RWPE2 (cell line): ENCODE data around the gene GCLM.
"Not testable (repeated sequence)": the region's sequence is repeated elsewhere in the genome, so short reads cannot be mapped to it uniquely, and the experiment has no call there.

Source experiments
- ATAC-seq: fragments of 200-7000 bp; cut with Tn5 transposase; 3 replicates; pipeline ENCODE4 v1.9.1; 2021; ENCODE audit warnings: low read depth
- DNase-seq: peaks from one replicate; pipeline ENCODE4 v3.0.0-alpha.2; 2020; ENCODE audit warnings: low spot score
- H3K27ac ChIP-seq: fragments of 450-650 bp; 2 replicates; pipeline ENCODE4 v1.5.1; 2017; ENCODE audit warnings: mild to moderate bottlenecking; ENCODE audit not compliant: poor library complexity, severe bottlenecking
- H3K27me3 ChIP-seq: fragments of 250-450 bp; sonication (Bioruptor Pico); 2 replicates; pipeline ENCODE4 v1.5.1; 2021; ENCODE audit warnings: mild to moderate bottlenecking, moderate library complexity; ENCODE audit not compliant: insufficient read depth, poor library complexity, severe bottlenecking
- H3K36me3 ChIP-seq: fragments of 250-450 bp; sonication (Bioruptor Pico); 2 replicates; pipeline ENCODE4 v1.5.1; 2020; ENCODE audit warnings: low read depth, mild to moderate bottlenecking, moderate library complexity
- H3K4me1 ChIP-seq: fragments of 250-450 bp; sonication (Bioruptor Pico); 2 replicates; pipeline ENCODE4 v1.5.1; 2021; ENCODE audit warnings: mild to moderate bottlenecking, moderate library complexity; ENCODE audit not compliant: insufficient read depth, poor library complexity, severe bottlenecking
- H3K4me3 ChIP-seq: fragments of 250-450 bp; sonication (Bioruptor Pico); 2 replicates; pipeline ENCODE4 v1.5.1; 2021; ENCODE audit warnings: mild to moderate bottlenecking, moderate library complexity; ENCODE audit not compliant: severe bottlenecking
- H3K9me3 ChIP-seq: fragments of 250-450 bp; sonication (Bioruptor Pico); 2 replicates; pipeline ENCODE4 v1.5.1; 2021; ENCODE audit warnings: mild to moderate bottlenecking, moderate library complexity; ENCODE audit not compliant: severe bottlenecking
- TF ChIP-seq, protein P1 (sequence below): fragments of 450-650 bp; IDR thresholded peaks from one replicate; pipeline ENCODE4 v1.5.1; 2017; ENCODE audit warnings: mild to moderate bottlenecking, moderate library complexity; ENCODE audit not compliant: poor library complexity, severe bottlenecking

The GCLM gene

DNA sequence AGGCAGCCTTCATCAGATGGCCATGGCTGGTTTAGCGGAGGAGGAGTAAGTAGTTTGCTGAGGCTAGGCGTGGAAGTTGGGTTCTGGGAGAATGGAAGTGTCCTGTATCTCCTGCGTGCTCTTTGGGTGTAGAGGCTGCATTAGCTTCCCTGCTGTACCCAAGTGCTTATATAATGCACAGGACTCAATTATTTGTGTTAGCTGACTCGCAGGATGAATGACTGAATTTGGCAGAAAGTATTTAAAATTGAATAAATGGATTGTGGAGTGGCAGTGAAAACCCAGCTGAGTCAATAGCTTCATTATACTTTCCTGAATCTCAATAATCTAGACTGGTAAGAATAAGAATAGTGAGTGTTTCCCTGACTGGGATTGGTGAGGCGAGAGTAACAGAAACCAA lies 44.0 kb downstream of the GCLM start:
- H3K4me3 ChIP-seq = no peak overlapping the region
- ATAC-seq (no peak), DNase-seq (no peak)
- H3K36me3 ChIP-seq = peaks cover 19% of the 10 kb centered on the region
- no peaks in the 10 kb centered on the region for H3K27me3 ChIP-seq
- TF ChIP-seq, protein P1, sequence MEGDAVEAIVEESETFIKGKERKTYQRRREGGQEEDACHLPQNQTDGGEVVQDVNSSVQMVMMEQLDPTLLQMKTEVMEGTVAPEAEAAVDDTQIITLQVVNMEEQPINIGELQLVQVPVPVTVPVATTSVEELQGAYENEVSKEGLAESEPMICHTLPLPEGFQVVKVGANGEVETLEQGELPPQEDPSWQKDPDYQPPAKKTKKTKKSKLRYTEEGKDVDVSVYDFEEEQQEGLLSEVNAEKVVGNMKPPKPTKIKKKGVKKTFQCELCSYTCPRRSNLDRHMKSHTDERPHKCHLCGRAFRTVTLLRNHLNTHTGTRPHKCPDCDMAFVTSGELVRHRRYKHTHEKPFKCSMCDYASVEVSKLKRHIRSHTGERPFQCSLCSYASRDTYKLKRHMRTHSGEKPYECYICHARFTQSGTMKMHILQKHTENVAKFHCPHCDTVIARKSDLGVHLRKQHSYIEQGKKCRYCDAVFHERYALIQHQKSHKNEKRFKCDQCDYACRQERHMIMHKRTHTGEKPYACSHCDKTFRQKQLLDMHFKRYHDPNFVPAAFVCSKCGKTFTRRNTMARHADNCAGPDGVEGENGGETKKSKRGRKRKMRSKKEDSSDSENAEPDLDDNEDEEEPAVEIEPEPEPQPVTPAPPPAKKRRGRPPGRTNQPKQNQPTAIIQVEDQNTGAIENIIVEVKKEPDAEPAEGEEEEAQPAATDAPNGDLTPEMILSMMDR = no peak
- no peaks in the 10 kb centered on the region for H3K4me1 ChIP-seq
- H3K27ac ChIP-seq = no peak overlapping the region
- H3K9me3 ChIP-seq = no peaks in the 10 kb centered on the region

- DNase-seq = no peak
- Histone ChIP-seq H3K9me3 (no peaks in the 10 kb centered on the region), H3K4me3 (no peak overlapping the region), H3K27ac (no peak overlapping the region), H3K4me1 (no peaks in the 10 kb centered on the region), H3K27me3 (no peaks in the 10 kb centered on the region), H3K36me3 (peaks cover 8% of the 10 kb centered on the region)
- no peak for ATAC-seq
- TF ChIP-seq, protein P1 = no peak
Measured at GRCh38 chr1:93864175-93864574, 45.1 kb downstream of the GCLM start.

GRCh38 chr1:93857653-93858052 lies 51.6 kb downstream of the GCLM start:
- H3K4me3 ChIP-seq, H3K9me3 ChIP-seq, ATAC-seq, H3K27ac ChIP-seq, H3K36me3 ChIP-seq, H3K4me1 ChIP-seq, DNase-seq, H3K27me3 ChIP-seq: not testable (repeated sequence)

DNA sequence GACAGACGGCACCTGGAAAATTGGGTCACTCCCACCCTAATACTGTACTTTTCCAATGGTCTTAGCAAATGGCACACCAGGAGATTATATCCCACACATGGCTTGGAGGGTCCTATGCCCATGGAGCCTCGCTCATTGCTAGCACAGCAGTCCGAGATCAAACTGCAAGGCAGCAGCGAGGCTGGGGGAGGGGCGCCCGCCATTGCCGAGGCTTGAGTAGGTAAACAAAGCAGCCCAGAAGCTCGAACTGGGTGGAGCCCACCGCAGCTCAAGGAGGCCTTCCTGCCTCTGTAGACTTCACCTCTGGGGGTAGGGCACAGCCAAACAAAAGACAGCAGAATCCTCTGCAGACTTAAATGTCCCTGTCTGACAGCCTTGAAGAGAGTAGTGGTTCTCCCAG lies 53.2 kb downstream of the GCLM start:
- not testable (repeated sequence) for H3K27ac ChIP-seq, ATAC-seq

DNA sequence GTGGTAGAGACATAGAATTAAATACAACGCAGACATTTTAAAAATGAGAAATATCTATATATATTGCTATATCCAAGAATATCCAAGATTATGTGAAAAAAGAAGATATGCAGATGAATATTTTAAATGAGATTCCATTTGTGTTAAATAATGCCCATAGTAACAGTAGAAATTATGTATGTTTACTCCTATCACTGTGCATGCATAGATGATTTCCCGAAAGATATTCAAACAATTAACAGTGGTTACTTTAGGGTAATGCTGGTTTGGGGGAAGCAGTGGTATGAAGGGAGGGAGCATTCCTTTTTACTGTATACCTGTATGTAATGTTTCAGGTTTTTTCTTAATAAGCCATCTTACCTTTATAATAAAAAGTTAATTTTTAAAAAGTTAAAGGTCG lies 55.3 kb downstream of the GCLM start:
- no peaks in the 10 kb centered on the region for H3K4me1 ChIP-seq
- TF ChIP-seq, protein P1 = no peak

More for the DNA sequence above, 53.2 kb downstream of the GCLM start:
- not testable (repeated sequence) for H3K36me3 ChIP-seq, H3K9me3 ChIP-seq, H3K4me3 ChIP-seq, H3K27me3 ChIP-seq, H3K4me1 ChIP-seq, DNase-seq

GRCh38 chr1:93851878-93852277 lies 57.4 kb downstream of the GCLM start:
- no peak overlapping the region for H3K27ac ChIP-seq
- H3K36me3 ChIP-seq = no peaks in the 10 kb centered on the region
- no peak overlapping the region for H3K4me3 ChIP-seq
- no peaks in the 10 kb centered on the region for H3K27me3 ChIP-seq
- DNase-seq (no peak), ATAC-seq (no peak)
- TF ChIP-seq, protein P1 = no peak
- H3K9me3 ChIP-seq = no peaks in the 10 kb centered on the region
- peaks cover 7% of the 10 kb centered on the region for H3K4me1 ChIP-seq

More for the DNA sequence above, 55.3 kb downstream of the GCLM start:
- ATAC-seq (no peak), DNase-seq (no peak)
- H3K4me3 ChIP-seq = no peak overlapping the region
- no peaks in the 10 kb centered on the region for H3K27me3 ChIP-seq
- H3K36me3 ChIP-seq = no peaks in the 10 kb centered on the region
- H3K27ac ChIP-seq = no peak overlapping the region
- no peaks in the 10 kb centered on the region for H3K9me3 ChIP-seq
